Vagina (tissue), 2 donors: Measurements from ENCODE around the gene MACF1.

ENCODE experiments used
- POLR2A ChIP-seq, 2 donors: fragments of 450-650 bp; IDR thresholded peaks; one replicate each; pipeline ENCODE4 v1.6.1; 2017; ENCODE audit warnings: antibody characterized with exemption in 2 of 2, mild to moderate bottlenecking in 2 of 2, moderate library complexity in 2 of 2
- TF ChIP-seq, protein P1 (sequence below), 3 experiments: fragments of 450-650 bp in 2 of 3; fragments of 200-600 bp in 1 of 3; sonication (generic) in 1 of 3; IDR thresholded peaks; one replicate each; pipeline ENCODE4 v1.5.1; 2017 to 2019; ENCODE audit warnings: antibody characterized with exemption in 3 of 3, mild to moderate bottlenecking in 2 of 3, moderate library complexity in 2 of 3

GRCh38 chr1:39458991-39459390, 254.5 kb downstream of the MACF1 start:
- TF ChIP-seq, protein P1, sequence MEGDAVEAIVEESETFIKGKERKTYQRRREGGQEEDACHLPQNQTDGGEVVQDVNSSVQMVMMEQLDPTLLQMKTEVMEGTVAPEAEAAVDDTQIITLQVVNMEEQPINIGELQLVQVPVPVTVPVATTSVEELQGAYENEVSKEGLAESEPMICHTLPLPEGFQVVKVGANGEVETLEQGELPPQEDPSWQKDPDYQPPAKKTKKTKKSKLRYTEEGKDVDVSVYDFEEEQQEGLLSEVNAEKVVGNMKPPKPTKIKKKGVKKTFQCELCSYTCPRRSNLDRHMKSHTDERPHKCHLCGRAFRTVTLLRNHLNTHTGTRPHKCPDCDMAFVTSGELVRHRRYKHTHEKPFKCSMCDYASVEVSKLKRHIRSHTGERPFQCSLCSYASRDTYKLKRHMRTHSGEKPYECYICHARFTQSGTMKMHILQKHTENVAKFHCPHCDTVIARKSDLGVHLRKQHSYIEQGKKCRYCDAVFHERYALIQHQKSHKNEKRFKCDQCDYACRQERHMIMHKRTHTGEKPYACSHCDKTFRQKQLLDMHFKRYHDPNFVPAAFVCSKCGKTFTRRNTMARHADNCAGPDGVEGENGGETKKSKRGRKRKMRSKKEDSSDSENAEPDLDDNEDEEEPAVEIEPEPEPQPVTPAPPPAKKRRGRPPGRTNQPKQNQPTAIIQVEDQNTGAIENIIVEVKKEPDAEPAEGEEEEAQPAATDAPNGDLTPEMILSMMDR (IDR thresholded peaks at IDR 0.05) = no peak
- TF ChIP-seq POLR2A (IDR thresholded peaks at IDR 0.05) = no peak
